ENCODE data around the gene GRK3.
A peak's percentile ranks its signal among the peaks of the same experiment; 100 is the strongest.

GRK3 gene

DNA sequence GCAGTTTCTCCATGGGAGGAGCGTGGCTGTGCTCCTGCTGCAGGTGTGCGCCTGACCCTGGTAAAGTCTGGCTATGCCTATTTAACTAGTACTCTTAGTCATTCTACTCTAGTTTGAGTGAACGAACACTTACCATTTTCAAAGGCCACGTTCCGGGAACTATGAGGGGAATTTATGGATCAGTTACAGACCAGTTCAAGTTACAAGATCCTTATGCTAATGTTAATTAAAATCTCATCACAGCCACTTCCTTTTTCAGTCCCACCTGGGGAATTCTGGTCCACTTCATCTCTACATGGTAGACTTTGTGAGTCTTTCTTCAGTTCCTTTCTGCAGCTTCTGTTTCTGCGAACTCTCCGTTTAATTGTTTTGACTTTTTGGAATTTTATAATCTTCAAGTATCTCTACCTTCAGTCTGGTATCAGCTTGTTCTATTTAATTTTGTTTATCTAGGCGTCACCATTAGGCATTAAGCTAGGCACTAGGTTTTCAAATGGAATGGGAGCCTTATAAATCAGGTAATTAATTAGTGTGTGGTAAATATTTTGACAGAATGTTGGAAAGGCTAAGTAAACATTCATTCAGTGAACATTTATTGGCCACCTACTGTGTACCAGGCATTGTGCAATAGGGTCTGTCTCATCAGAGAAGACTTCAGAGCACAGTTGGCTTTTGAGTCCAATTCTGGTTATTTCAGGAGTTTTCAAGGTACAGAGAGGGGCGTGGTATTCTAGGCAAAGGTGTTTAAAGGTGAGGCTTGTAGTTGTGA lies 78.9 kb downstream of the GRK3 start:
- Mint-ChIP-seq H3K36me3 (peaks cover 68% of the 10 kb centered on the region), H3K9me3 (peaks cover 5% of the 10 kb centered on the region), H3K27me3 (no peaks in the 10 kb centered on the region), H3K4me3 (peak overlapping the region; percentile 60), H3K27ac (peak overlapping the region; percentile 72), H3K4me1 (peaks cover 62% of the 10 kb centered on the region)
- peak; percentile 83 for ATAC-seq

DNA sequence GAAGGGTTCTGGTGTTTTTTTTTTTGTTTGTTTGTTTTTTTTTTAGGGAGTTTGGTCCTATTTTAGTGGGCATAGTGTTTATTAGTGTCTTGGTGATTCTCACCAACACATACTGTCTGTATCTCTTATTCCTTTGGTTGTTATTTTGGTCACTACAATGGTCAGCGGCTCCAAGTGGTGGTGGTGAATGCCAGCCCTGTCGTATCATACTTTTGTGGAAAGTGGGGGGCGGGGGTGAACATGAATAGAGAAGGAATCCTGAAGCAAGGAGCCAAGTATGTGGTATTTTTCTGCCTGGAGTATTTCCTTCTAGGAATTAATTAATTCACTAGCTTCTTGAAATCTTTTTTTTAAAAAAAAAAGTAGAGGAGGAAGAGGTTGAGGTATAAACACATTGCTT lies 79.6 kb downstream of the GRK3 start:
- no peak for ATAC-seq
- H3K4me3 Mint-ChIP-seq, result no peak overlapping the region
- H3K9me3 Mint-ChIP-seq, result peaks cover 5% of the 10 kb centered on the region
- peaks cover 68% of the 10 kb centered on the region for H3K36me3 Mint-ChIP-seq
- peak overlapping the region; percentile 72 for H3K27ac Mint-ChIP-seq
- H3K27me3 Mint-ChIP-seq, result no peaks in the 10 kb centered on the region
- H3K4me1 Mint-ChIP-seq, result peaks cover 68% of the 10 kb centered on the region

DNA sequence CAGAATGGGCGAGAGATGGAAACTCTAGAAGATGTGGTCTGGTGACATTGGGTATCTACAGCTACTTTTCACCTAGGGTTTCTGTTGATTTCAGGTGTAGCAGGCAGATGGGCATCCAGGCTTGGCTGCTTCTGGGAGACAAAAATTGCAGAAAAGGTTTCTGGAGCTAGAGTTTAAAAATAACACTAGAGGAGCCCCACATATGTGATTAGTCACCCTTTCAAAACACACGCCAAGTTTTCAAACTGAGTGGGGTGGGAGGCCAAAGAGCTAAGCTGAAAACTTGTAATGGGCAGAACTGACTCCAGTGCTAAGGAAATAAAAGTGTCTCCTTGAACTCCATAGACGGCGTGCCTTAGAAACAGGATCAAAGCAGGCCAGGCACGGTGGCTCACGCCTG lies 80.8 kb downstream of the GRK3 start:
- H3K36me3 Mint-ChIP-seq, result peaks cover 70% of the 10 kb centered on the region
- peaks cover 73% of the 10 kb centered on the region for H3K4me1 Mint-ChIP-seq
- no peak for ATAC-seq
- H3K9me3 Mint-ChIP-seq, result peaks cover 5% of the 10 kb centered on the region
- H3K27me3 Mint-ChIP-seq, result no peaks in the 10 kb centered on the region
- peak overlapping the region; percentile 65 for H3K27ac Mint-ChIP-seq
- no peak overlapping the region for H3K4me3 Mint-ChIP-seq

DNA sequence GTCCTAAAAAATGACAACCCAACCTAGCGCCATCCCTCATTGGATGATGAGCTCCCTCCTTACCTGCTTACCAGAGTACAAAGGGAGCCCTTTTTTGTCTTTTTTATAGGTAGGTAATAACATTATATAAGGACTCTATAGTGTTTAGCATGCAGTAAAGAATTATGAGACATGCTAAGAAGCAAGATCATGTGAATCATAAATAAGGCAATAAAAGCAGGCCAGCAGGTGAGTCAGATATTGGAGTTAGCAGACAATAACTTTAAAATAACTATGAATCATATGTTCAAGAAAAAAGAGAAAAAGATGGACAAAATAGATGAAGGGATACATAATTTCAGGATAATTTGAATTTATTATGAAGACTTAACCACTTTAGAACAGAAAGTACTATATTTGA lies 81.5 kb downstream of the GRK3 start:
- H3K9me3 Mint-ChIP-seq, result peaks cover 5% of the 10 kb centered on the region
- peaks cover 70% of the 10 kb centered on the region for H3K36me3 Mint-ChIP-seq
- no peak for ATAC-seq

DNA sequence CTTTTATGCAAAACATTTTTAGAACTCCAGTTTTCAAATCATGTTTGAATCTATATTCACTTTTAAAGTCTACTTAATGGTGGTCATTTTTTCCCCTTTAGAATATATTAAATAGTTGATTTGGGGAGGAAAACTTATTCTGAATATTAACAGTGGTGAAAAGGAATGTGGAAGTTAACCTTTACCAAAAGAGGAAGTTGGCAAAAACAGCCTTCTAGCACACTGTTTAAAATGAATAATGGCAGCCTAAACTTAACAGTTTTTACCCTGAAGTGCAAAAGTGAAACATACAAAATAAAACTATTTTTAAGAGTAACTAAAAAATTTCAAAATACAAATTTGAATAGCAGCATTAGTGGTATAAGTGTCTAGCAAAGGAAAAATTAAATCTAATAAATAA lies 86.4 kb downstream of the GRK3 start:
- Mint-ChIP-seq H3K27ac (peak overlapping the region; percentile 97), H3K9me3 (peaks cover 3% of the 10 kb centered on the region), H3K27me3 (no peaks in the 10 kb centered on the region), H3K4me3 (no peak overlapping the region), H3K4me1 (peaks cover 64% of the 10 kb centered on the region), H3K36me3 (peaks cover 56% of the 10 kb centered on the region)
- peak; percentile 83 for ATAC-seq

More for the DNA sequence above, 81.5 kb downstream of the GRK3 start:
- no peaks in the 10 kb centered on the region for H3K27me3 Mint-ChIP-seq
- no peak overlapping the region for H3K4me3 Mint-ChIP-seq
- peaks cover 77% of the 10 kb centered on the region for H3K4me1 Mint-ChIP-seq
- H3K27ac Mint-ChIP-seq, result peak overlapping the region; percentile 65

DNA sequence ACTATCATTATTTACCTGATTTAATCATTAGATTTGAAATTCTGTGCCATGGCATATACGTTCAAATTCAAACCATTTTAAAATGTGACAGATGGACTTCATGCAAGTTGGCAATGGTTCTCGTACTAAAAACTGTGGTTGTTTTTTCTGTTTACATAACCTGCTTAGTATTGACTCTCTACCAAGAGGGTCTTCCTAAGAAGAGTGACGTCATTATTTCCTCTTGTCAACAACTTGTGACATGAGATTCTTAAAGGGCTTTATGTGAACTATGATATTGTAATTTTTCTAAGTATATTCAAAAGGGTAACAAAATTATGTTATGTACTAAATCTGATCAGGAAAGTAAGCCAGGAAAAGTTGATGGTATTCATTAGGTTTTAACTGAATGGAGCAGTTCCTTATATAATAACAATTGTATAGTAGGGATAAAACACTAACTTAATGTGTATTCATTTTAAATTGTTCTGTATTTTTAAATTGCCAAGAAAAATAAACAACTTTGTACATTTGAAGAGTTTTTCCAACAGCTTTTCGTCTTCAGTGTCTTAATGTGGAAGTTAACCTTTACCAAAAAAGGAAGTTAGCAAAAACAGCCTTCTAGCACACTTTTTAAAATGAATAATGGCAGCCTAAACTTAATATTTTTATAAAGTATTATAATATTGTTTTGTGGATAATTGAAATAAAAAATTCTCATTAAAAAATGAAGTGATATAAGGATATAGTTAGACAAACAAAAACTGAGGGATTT lies 87.0 kb downstream of the GRK3 start:
- Mint-ChIP-seq H3K36me3 (peaks cover 49% of the 10 kb centered on the region), H3K27me3 (no peaks in the 10 kb centered on the region), H3K9me3 (peaks cover 3% of the 10 kb centered on the region), H3K4me3 (peak overlapping the region; percentile 34), H3K27ac (peak overlapping the region; percentile 97), H3K4me1 (peaks cover 61% of the 10 kb centered on the region)
- ATAC-seq, result peak; percentile 45

DNA sequence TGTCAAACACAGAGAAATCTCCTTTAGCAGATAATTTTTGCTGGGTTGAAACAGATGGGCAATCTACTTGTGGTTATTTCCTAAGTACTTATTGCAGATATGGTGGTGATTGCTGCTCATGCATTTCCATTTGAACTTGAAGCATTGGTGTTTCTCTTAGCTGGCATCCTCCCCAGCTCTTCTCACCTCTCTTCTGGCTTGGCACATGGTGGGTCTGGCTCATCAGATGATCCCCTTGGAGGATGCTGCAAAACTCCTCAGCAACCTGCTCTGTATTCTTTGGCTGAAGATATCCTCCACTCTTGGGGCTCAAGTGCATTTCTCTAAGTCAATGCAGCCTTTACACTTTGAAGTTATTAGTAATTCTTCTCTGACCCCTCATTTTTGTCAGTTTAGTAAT lies 90.2 kb downstream of the GRK3 start:
- peaks cover 3% of the 10 kb centered on the region for H3K9me3 Mint-ChIP-seq
- peak overlapping the region; percentile 16 for H3K27ac Mint-ChIP-seq
- H3K4me3 Mint-ChIP-seq, result no peak overlapping the region
- no peaks in the 10 kb centered on the region for H3K27me3 Mint-ChIP-seq
- peaks cover 36% of the 10 kb centered on the region for H3K36me3 Mint-ChIP-seq
- H3K4me1 Mint-ChIP-seq, result peaks cover 74% of the 10 kb centered on the region
- ATAC-seq, result no peak

DNA sequence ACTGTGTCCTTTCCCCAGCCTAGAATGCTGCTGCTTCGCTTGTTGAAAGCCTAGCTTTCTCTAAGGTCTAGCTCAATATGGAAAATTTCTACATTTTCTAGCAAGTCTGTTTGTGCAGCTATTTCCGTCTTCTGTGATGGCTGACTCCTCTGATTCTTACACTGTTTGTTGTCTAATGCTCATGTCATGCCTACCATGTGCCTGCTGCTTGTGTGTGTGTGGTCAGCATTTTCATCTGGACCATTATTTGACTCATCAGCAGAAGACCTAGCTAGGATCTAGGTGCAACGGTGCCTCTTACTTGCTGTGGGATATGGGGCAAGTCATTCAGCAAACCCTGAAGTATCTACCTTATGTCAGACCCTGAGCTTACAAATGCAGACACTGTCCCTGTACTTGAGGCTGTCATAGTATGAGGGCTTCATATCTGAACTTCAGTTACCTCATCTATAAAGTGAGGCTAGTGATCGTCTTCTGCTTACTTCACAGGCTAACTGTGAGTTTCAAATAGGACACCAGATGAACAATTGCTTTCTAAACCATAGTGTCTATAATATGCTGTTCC lies 91.0 kb downstream of the GRK3 start:
- Mint-ChIP-seq H3K4me3 (no peak overlapping the region), H3K36me3 (peaks cover 41% of the 10 kb centered on the region), H3K27ac (peak overlapping the region; percentile 16), H3K27me3 (no peaks in the 10 kb centered on the region), H3K4me1 (peaks cover 75% of the 10 kb centered on the region), H3K9me3 (peaks cover 3% of the 10 kb centered on the region)
- ATAC-seq, result no peak

DNA sequence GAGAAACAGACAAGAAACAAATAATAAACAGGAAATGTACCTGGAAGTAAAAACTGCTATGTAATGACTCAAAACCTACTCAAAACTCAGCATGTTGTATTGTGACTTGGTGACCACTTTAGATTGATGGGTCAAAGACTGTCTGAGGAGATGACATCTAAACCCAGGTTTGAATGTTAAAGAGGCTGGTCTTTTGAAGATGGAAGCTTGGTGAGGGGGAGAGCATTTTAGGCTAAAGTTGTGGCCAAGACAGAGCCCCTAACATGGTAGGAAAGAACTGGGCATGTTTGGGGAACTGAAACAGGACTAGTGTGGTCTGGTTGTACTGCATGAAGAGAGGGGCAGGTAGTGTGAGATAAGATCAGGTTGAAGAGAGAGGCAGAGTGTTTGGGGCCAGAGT lies 92.2 kb downstream of the GRK3 start:
- Mint-ChIP-seq H3K27me3 (no peaks in the 10 kb centered on the region), H3K4me3 (no peak overlapping the region), H3K36me3 (peaks cover 41% of the 10 kb centered on the region), H3K4me1 (peaks cover 73% of the 10 kb centered on the region), H3K27ac (peak overlapping the region; percentile 29), H3K9me3 (peaks cover 3% of the 10 kb centered on the region)
- peak; percentile 99 for ATAC-seq

DNA sequence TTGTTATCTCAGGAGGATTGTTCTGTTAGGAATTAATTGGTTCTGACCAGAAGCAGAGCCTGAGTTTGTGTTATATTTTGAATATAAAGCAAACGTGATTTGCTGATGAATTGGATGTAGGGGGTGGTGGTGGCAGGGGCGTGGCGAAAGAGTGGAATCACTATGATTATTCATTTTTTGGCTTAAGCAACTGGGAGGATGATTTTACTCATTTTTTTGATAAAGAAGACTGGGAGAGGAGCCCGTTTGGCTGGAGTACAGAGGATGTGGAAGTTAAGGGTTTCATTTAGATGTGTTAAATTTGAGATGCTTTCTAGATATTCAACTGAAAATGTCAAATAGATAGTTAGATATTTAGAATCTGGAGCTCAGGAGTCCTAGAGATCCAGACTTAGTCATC lies 94.2 kb downstream of the GRK3 start:
- Mint-ChIP-seq H3K9me3 (no peaks in the 10 kb centered on the region), H3K27ac (peak overlapping the region; percentile 29), H3K4me1 (peaks cover 61% of the 10 kb centered on the region), H3K4me3 (peak overlapping the region; percentile 6), H3K36me3 (peaks cover 26% of the 10 kb centered on the region), H3K27me3 (no peaks in the 10 kb centered on the region)
- no peak for ATAC-seq

DNA sequence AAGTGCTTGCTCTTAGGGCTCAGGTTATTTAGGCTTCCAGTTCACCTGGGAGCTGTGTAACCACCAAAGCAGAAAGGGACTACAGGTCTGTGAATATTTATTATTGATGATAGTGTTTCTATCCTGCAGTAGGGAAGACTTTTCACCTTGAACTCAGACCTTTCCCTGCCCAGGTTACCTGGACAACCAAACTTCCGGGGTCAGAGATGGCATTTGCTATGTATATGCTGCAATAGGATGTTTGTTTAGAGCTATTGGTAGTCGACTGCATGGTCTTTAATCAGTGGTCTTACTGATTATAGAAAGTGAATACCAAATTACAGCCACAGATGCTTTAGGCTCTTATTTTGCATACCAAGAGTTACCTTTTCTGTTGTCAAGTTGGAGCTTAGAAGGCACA lies 94.9 kb downstream of the GRK3 start:
- Mint-ChIP-seq H3K36me3 (peaks cover 26% of the 10 kb centered on the region), H3K27ac (peak overlapping the region; percentile 29), H3K4me3 (no peak overlapping the region), H3K9me3 (no peaks in the 10 kb centered on the region), H3K27me3 (no peaks in the 10 kb centered on the region), H3K4me1 (peaks cover 61% of the 10 kb centered on the region)
- ATAC-seq, result no peak

DNA sequence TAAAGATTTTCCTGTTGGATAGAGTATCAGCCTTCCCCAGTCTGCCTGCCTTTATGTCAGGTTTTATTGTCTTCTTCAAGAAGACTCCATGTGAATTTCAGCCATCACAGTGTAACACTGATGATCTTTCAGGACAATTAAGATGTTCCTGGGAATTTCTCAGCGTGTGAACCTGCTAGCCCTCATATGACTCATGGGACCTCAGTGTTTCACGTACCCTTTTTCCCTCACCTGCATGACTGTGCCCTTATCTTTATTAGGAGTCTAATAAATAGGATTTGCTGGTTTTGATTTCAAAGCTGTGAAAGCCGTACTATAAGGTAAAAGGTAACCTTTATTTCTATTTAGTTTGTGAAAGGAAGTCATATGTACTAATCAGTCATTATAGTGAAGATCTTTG lies 95.9 kb downstream of the GRK3 start:
- no peaks in the 10 kb centered on the region for H3K9me3 Mint-ChIP-seq
- H3K27me3 Mint-ChIP-seq, result no peaks in the 10 kb centered on the region

DNA sequence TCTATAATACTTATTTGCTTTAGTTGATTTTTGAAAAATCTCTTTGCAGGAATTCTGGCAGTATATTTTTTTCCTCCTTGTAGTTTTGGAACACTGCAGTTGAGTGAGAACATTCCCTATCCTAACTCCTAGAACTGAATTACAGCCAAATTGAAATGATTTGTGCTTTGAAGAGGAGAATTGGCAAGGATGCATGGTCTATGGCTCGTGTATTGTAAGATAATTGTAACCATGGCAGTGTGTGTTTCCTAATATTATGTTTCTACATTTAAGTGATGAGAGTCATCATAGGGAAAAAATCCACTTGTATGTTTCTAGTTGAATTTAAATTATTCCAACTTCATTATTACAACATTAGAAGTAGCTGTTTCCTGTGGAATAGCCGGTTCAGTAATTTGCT lies 96.6 kb downstream of the GRK3 start:
- H3K4me3 Mint-ChIP-seq, result no peak overlapping the region
- no peaks in the 10 kb centered on the region for H3K9me3 Mint-ChIP-seq
- peaks cover 47% of the 10 kb centered on the region for H3K4me1 Mint-ChIP-seq
- no peaks in the 10 kb centered on the region for H3K27me3 Mint-ChIP-seq
- ATAC-seq, result no peak
- H3K27ac Mint-ChIP-seq, result no peak overlapping the region
- H3K36me3 Mint-ChIP-seq, result peaks cover 14% of the 10 kb centered on the region

More for the DNA sequence above, 95.9 kb downstream of the GRK3 start:
- ATAC-seq, result no peak
- Mint-ChIP-seq H3K27ac (no peak overlapping the region), H3K4me1 (peaks cover 54% of the 10 kb centered on the region), H3K36me3 (peaks cover 18% of the 10 kb centered on the region), H3K4me3 (no peak overlapping the region)

DNA sequence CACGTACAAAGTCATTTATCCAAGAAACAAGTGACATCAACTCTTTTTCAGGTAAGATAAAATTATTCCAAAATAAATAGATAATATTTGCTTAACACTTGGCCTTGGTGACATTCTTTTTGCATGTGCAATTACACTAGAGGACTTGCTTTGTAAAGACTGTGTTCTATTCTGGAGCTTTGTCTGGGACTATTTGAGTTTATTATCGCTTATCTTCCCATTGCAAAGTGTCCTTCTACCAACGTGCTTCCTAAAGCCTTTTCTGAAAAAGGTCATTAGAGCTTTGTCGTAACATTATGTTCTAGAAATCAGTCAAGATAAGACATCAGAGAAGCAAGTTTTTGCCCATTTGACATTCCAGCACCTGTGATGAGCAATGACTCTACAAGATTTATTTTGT lies 99.2 kb downstream of the GRK3 start:
- ATAC-seq, result no peak
- peaks cover 26% of the 10 kb centered on the region for H3K36me3 Mint-ChIP-seq
- H3K4me3 Mint-ChIP-seq, result no peak overlapping the region
- peaks cover 24% of the 10 kb centered on the region for H3K4me1 Mint-ChIP-seq
- no peak overlapping the region for H3K27ac Mint-ChIP-seq
- no peaks in the 10 kb centered on the region for H3K9me3 Mint-ChIP-seq
- H3K27me3 Mint-ChIP-seq, result no peaks in the 10 kb centered on the region

DNA sequence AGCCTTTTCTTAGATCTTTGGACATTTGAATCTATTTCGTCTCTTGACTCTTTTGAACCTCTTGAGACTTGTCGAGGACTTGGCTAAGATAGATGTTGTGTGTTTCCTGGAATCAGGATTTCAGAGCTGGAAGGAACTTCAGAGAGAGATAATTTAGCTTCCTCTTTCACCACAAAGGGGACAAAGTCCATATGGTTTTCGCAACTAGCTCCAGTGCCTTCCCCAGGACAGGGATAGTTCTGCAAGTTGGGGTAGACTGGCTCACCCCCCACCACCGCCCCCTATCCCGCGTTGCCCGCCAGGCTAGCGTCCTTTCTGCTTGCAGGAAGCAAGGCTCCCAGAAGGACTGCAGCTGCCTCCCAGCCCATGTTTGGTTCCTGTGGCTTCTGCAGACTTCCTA lies 101.8 kb downstream of the GRK3 start:
- H3K36me3 Mint-ChIP-seq, result peaks cover 23% of the 10 kb centered on the region
- H3K9me3 Mint-ChIP-seq, result no peaks in the 10 kb centered on the region
- H3K4me1 Mint-ChIP-seq, result peaks cover 7% of the 10 kb centered on the region
- H3K4me3 Mint-ChIP-seq, result no peak overlapping the region
- no peaks in the 10 kb centered on the region for H3K27me3 Mint-ChIP-seq
- H3K27ac Mint-ChIP-seq, result no peak overlapping the region
- ATAC-seq, result no peak

All from stimulated activated memory B cell treated with anti-CD40 and anti-IgM and Interleukin-4, amounts not matched to agents 10 μg/mL and 1 μg/mL and 100 μg/mL, for 72 hours (primary cell).